Measurements from ENCODE around the gene MAPK11. TPM values are rescaled to one million over a fixed set of nuclear protein-coding genes. Genes with fewer than 3 reads are reported as not detected.

Gene MAPK11
- total and polyA plus RNA-seq, 5 donors from 2014 or later, result 0.10 to 9.3 (median 0.30) TPM

DNA sequence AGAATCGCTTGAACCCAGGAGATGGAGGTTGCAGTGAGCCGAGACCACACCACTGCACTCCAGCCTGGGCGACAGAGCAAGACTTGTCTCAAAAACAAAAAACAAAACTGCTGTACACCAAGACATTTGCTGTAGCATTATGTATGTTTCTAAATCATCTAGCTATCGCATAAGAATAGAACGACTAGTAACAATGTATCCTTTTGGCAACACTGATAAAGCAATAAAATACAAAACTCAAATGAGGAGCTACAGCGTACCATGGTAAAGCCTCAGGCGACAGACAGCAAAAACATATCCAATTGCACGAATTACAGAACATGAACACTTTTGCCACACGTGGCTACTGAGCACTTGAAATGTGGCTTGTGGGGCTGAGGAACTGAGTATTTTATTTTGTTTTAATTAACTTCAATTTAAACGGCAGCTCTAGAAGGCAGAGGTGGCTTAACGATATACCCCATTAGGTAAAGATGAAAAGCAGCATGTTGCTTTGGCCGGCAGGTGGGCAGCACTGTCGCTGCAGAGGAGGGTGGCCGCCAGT, 27.7 kb downstream of the MAPK11 start:
- Mint-ChIP-seq H3K27ac (peak overlapping the region in 2 of 3 donors; percentile 69 to 93), H3K4me3 (peak overlapping the region; percentile 91 to 100 (median 98)), H3K27me3 (no peaks in the 10 kb centered on the region), H3K4me1 (peaks cover 10 to 64% (median 30%) of the 10 kb centered on the region in 4 donors), H3K9me3 (no peaks in the 10 kb centered on the region), H3K36me3 (peaks cover 3% of the 10 kb centered on the region)
- Histone ChIP-seq H3K4me3 (ENCODE audit: low read depth, low read length) (peak overlapping the region; percentile 77), H3K27me3 (ENCODE audit: control insufficient read depth, insufficient read depth, low read length) (no peaks in the 10 kb centered on the region), H3K27ac (ENCODE audit: insufficient read depth, low read length, poor library complexity, severe bottlenecking) (no peak overlapping the region), H3K9me3 (ENCODE audit: control insufficient read depth in 2 of 2, low read length in 2 of 2) (no peaks in the 10 kb centered on the region), H3K4me1 (ENCODE audit: control insufficient read depth, insufficient read depth, low read length, poor library complexity, severe bottlenecking) (peaks cover 52% of the 10 kb centered on the region), H3K36me3 (ENCODE audit: control insufficient read depth, insufficient read depth, low read length) (peaks cover 17% of the 10 kb centered on the region)
- no peak for ATAC-seq (ENCODE audit: low read depth in 2 of 2)
- DNase-seq, result no peak

- no peaks in the 10 kb centered on the region for H3K9me3 ChIP-seq (ENCODE audit: control insufficient read depth in 2 of 2, low read length in 2 of 2)
- no peak overlapping the region for H3K27ac Mint-ChIP-seq
- peaks cover 3% of the 10 kb centered on the region for H3K36me3 Mint-ChIP-seq
- H3K4me1 ChIP-seq (ENCODE audit: control insufficient read depth, insufficient read depth, low read length, poor library complexity, severe bottlenecking), result peaks cover 31% of the 10 kb centered on the region
- no peaks in the 10 kb centered on the region for H3K27me3 ChIP-seq (ENCODE audit: control insufficient read depth, insufficient read depth, low read length)
- H3K36me3 ChIP-seq (ENCODE audit: control insufficient read depth, insufficient read depth, low read length), result peaks cover 26% of the 10 kb centered on the region
- H3K27ac ChIP-seq (ENCODE audit: insufficient read depth, low read length, poor library complexity, severe bottlenecking), result no peak overlapping the region
- no peaks in the 10 kb centered on the region for H3K27me3 Mint-ChIP-seq
- H3K4me3 ChIP-seq (ENCODE audit: low read depth, low read length), result no peak overlapping the region
- DNase-seq (no peak), ATAC-seq (ENCODE audit: low read depth in 2 of 2) (no peak)
- H3K9me3 Mint-ChIP-seq, result no peaks in the 10 kb centered on the region
- H3K4me1 Mint-ChIP-seq, result peaks cover 10 to 63% (median 24%) of the 10 kb centered on the region in 4 donors
- H3K4me3 Mint-ChIP-seq, result peak overlapping the region in 1 of 4 donors; percentile 54
Observed at GRCh38 chr22:50238755-50239154, 31.4 kb downstream of the MAPK11 start.

GRCh38 chr22:50236731-50237409, 33.3 kb downstream of the MAPK11 start:
- peak in 1 of 3 donors; percentile 42 for DNase-seq
- Histone ChIP-seq H3K36me3 (ENCODE audit: control insufficient read depth, insufficient read depth, low read length) (peaks cover 39% of the 10 kb centered on the region), H3K4me3 (ENCODE audit: low read depth, low read length) (no peak overlapping the region), H3K4me1 (ENCODE audit: control insufficient read depth, insufficient read depth, low read length, poor library complexity, severe bottlenecking) (peaks cover 12% of the 10 kb centered on the region), H3K9me3 (ENCODE audit: control insufficient read depth in 2 of 2, low read length in 2 of 2) (no peaks in the 10 kb centered on the region), H3K27ac (ENCODE audit: insufficient read depth, low read length, poor library complexity, severe bottlenecking) (no peak overlapping the region), H3K27me3 (ENCODE audit: control insufficient read depth, insufficient read depth, low read length) (no peaks in the 10 kb centered on the region)
- peaks cover 7% of the 10 kb centered on the region for H3K36me3 Mint-ChIP-seq
- no peak for ATAC-seq (ENCODE audit: low read depth in 2 of 2)
- no peak overlapping the region for H3K27ac Mint-ChIP-seq
- H3K27me3 Mint-ChIP-seq, result no peaks in the 10 kb centered on the region
- no peak overlapping the region for H3K4me3 Mint-ChIP-seq
- H3K4me1 Mint-ChIP-seq, result peaks cover 6 to 49% (median 17%) of the 10 kb centered on the region in 4 donors
- H3K9me3 Mint-ChIP-seq, result no peaks in the 10 kb centered on the region

- Mint-ChIP-seq H3K27me3 (no peaks in the 10 kb centered on the region), H3K36me3 (peaks cover 15% of the 10 kb centered on the region), H3K9me3 (no peaks in the 10 kb centered on the region), H3K4me1 (peaks cover 0 to 26% (median 6%) of the 10 kb centered on the region in 4 donors), H3K4me3 (no peak overlapping the region), H3K27ac (no peak overlapping the region)
- DNase-seq (no peak), ATAC-seq (ENCODE audit: low read depth in 2 of 2) (no peak)
- Histone ChIP-seq H3K4me1 (ENCODE audit: control insufficient read depth, insufficient read depth, low read length, poor library complexity, severe bottlenecking) (no peaks in the 10 kb centered on the region), H3K27ac (ENCODE audit: insufficient read depth, low read length, poor library complexity, severe bottlenecking) (no peak overlapping the region), H3K36me3 (ENCODE audit: control insufficient read depth, insufficient read depth, low read length) (peaks cover 41% of the 10 kb centered on the region), H3K27me3 (ENCODE audit: control insufficient read depth, insufficient read depth, low read length) (no peaks in the 10 kb centered on the region), H3K4me3 (ENCODE audit: low read depth, low read length) (no peak overlapping the region), H3K9me3 (ENCODE audit: control insufficient read depth in 2 of 2, low read length in 2 of 2) (no peaks in the 10 kb centered on the region)
Observed at GRCh38 chr22:50233223-50233622, 37.0 kb downstream of the MAPK11 start.

DNA sequence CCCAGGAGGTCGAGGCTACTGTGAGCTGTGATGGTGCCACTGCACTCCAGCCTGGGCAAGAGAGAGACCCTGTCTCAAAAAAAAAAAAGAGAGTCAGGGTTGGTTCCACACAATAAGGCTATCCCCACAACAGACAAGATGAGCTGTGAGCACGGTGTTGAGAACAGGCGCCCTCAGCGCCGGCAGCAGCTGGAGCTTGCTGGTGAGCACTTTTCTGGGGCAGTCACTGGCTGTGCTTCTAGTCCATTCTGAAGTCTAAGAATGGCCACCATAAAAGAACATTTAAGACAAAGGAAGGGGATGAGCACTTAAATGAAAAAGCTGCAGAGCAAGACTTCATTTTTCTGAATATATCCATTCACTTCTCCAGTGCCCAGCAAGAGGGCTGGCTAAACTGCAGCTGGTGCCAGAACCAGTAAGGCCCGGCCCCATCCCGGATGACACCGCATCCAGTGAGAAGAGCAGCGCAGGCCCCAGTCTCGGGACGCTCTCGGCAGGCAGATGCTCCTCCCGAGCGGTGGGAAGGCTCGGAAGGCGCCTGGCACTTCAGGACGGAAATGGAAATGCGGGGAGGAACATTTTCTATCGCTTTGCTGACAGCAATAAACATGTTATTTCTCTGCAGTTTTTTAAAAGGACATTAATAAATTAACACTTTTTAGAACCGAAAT, 37.6 kb downstream of the MAPK11 start:
- H3K36me3 Mint-ChIP-seq, result peaks cover 15% of the 10 kb centered on the region
- no peak overlapping the region for H3K4me3 Mint-ChIP-seq
- DNase-seq, result no peak
- peaks cover 0 to 21% (median 4%) of the 10 kb centered on the region in 4 donors for H3K4me1 Mint-ChIP-seq
- H3K9me3 Mint-ChIP-seq, result no peaks in the 10 kb centered on the region
- no peaks in the 10 kb centered on the region for H3K27me3 Mint-ChIP-seq
- H3K4me1 ChIP-seq (ENCODE audit: control insufficient read depth, insufficient read depth, low read length, poor library complexity, severe bottlenecking), result no peaks in the 10 kb centered on the region
- no peak overlapping the region for H3K27ac ChIP-seq (ENCODE audit: insufficient read depth, low read length, poor library complexity, severe bottlenecking)
- no peak overlapping the region for H3K4me3 ChIP-seq (ENCODE audit: low read depth, low read length)
- H3K27me3 ChIP-seq (ENCODE audit: control insufficient read depth, insufficient read depth, low read length), result no peaks in the 10 kb centered on the region
- H3K36me3 ChIP-seq (ENCODE audit: control insufficient read depth, insufficient read depth, low read length), result peaks cover 44% of the 10 kb centered on the region
- no peak for ATAC-seq (ENCODE audit: low read depth in 2 of 2)
- no peak overlapping the region for H3K27ac Mint-ChIP-seq
- H3K9me3 ChIP-seq (ENCODE audit: control insufficient read depth in 2 of 2, low read length in 2 of 2), result no peaks in the 10 kb centered on the region

- H3K4me3 Mint-ChIP-seq, result no peak overlapping the region
- Histone ChIP-seq H3K4me3 (ENCODE audit: low read depth, low read length) (no peak overlapping the region), H3K9me3 (ENCODE audit: control insufficient read depth in 2 of 2, low read length in 2 of 2) (no peaks in the 10 kb centered on the region), H3K4me1 (ENCODE audit: control insufficient read depth, insufficient read depth, low read length, poor library complexity, severe bottlenecking) (no peaks in the 10 kb centered on the region), H3K27ac (ENCODE audit: insufficient read depth, low read length, poor library complexity, severe bottlenecking) (no peak overlapping the region), H3K27me3 (ENCODE audit: control insufficient read depth, insufficient read depth, low read length) (no peaks in the 10 kb centered on the region), H3K36me3 (ENCODE audit: control insufficient read depth, insufficient read depth, low read length) (peaks cover 47% of the 10 kb centered on the region)
- H3K36me3 Mint-ChIP-seq, result peaks cover 15% of the 10 kb centered on the region
- ATAC-seq (ENCODE audit: low read depth in 2 of 2) (no peak), DNase-seq (no peak)
- no peaks in the 10 kb centered on the region for H3K9me3 Mint-ChIP-seq
- peaks cover 0 to 10% (median 0%) of the 10 kb centered on the region in 4 donors for H3K4me1 Mint-ChIP-seq
- peak overlapping the region in 1 of 3 donors; percentile 86 for H3K27ac Mint-ChIP-seq
- H3K27me3 Mint-ChIP-seq, result no peaks in the 10 kb centered on the region
Observed at GRCh38 chr22:50229370-50229769, 40.8 kb downstream of the MAPK11 start.

- no peak overlapping the region for H3K4me3 Mint-ChIP-seq
- H3K27me3 ChIP-seq (ENCODE audit: control insufficient read depth, insufficient read depth, low read length), result no peaks in the 10 kb centered on the region
- no peaks in the 10 kb centered on the region for H3K4me1 ChIP-seq (ENCODE audit: control insufficient read depth, insufficient read depth, low read length, poor library complexity, severe bottlenecking)
- no peak for ATAC-seq (ENCODE audit: low read depth in 2 of 2)
- no peaks in the 10 kb centered on the region for H3K27me3 Mint-ChIP-seq
- peak overlapping the region in 1 of 3 donors; percentile 63 for H3K27ac Mint-ChIP-seq
- DNase-seq, result no peak
- no peaks in the 10 kb centered on the region for H3K9me3 ChIP-seq (ENCODE audit: control insufficient read depth in 2 of 2, low read length in 2 of 2)
- H3K27ac ChIP-seq (ENCODE audit: insufficient read depth, low read length, poor library complexity, severe bottlenecking), result no peak overlapping the region
- peaks cover 0 to 3% (median 0%) of the 10 kb centered on the region in 4 donors for H3K4me1 Mint-ChIP-seq
- no peaks in the 10 kb centered on the region for H3K9me3 Mint-ChIP-seq
- no peak overlapping the region for H3K4me3 ChIP-seq (ENCODE audit: low read depth, low read length)
- peaks cover 52% of the 10 kb centered on the region for H3K36me3 ChIP-seq (ENCODE audit: control insufficient read depth, insufficient read depth, low read length)
- peaks cover 15% of the 10 kb centered on the region for H3K36me3 Mint-ChIP-seq
Observed at GRCh38 chr22:50228366-50228765, 41.8 kb downstream of the MAPK11 start.
